ENCODE data around the gene CALD1.

- TF ChIP-seq ZFP3 (CRISPR knock-in tag; IDR thresholded peaks at IDR 0.05): no peak
- no peak for TF ChIP-seq BACH2 (CRISPR knock-in tag; IDR thresholded peaks at IDR 0.05; ENCODE audit: borderline replicate concordance)
- no peak for TF ChIP-seq ZNF8 (CRISPR knock-in tag; IDR thresholded peaks at IDR 0.05)
- TF ChIP-seq PPARA (CRISPR knock-in tag; IDR thresholded peaks at IDR 0.05; ENCODE audit: borderline replicate concordance): no peak
- no peak for TF ChIP-seq CSDC2 (CRISPR knock-in tag; IDR thresholded peaks at IDR 0.05)
- TF ChIP-seq OSR1 (CRISPR knock-in tag; IDR thresholded peaks at IDR 0.05): no peak
- no peak for TF ChIP-seq CREB5 (CRISPR knock-in tag; IDR thresholded peaks at IDR 0.05; ENCODE audit: low read depth)
- TF ChIP-seq ARNTL (CRISPR knock-in tag; IDR thresholded peaks at IDR 0.05; ENCODE audit: borderline replicate concordance, low read depth): no peak
- TF ChIP-seq RARB (CRISPR knock-in tag; IDR thresholded peaks at IDR 0.05): no peak
- TF ChIP-seq POU6F1 (CRISPR knock-in tag; IDR thresholded peaks at IDR 0.05; ENCODE audit: borderline replicate concordance, low read depth): no peak
These were observed 177.6 kb downstream of the CALD1 start for GRCh38 chr7:134957005-134957404.

Measured in SK-N-SH treated with all-trans-retinoic acid at 6 μM for 48 hours (cell line).